Esophagus mucosa (tissue), 1 donor: Measurements from ENCODE around the gene COG4. TPM values are rescaled to one million over a fixed set of nuclear protein-coding genes. Genes with fewer than 3 reads are reported as not detected.
"Not testable (repeated sequence)": the region's sequence is repeated elsewhere in the genome, so short reads cannot be mapped to it uniquely, and the experiment has no call there.

Source experiments
- ATAC-seq: fragments of 200-7000 bp; cut with Tn5 transposase; one replicate; pipeline ENCODE4 v1.9.1; 2020
- total RNA-seq: library from RNA; stranded (reverse); gene quantifications from one replicate; pipeline ENCODE4 v1.2.4, GENCODE V29; 2023
- donor health status: DM: yes; HTN: yes; CAD: no.

The COG4 gene
- total RNA-seq, result 53.2 TPM

GRCh38 chr16:70523076-70523742 lies at the start of gene COG4:
Gene COG4 (minus strand): TSS chr16:70523554. CDS start chr16:70523543, 11 bp downstream.
- ATAC-seq, result peak; percentile 86

- no peak for ATAC-seq
Measured at GRCh38 chr16:70572926-70573270, 49.5 kb upstream of the COG4 start.

- no peak for ATAC-seq
Measured at GRCh38 chr16:70572050-70572925, 48.9 kb upstream of the COG4 start.

- ATAC-seq, result no peak
Measured at GRCh38 chr16:70571623-70572022, 48.3 kb upstream of the COG4 start.

GRCh38 chr16:70570967-70571570 lies 47.7 kb upstream of the COG4 start:
- ATAC-seq, result no peak

GRCh38 chr16:70569752-70570151 lies 46.4 kb upstream of the COG4 start:
- ATAC-seq, result peak; percentile 11

- peak; percentile 95 for ATAC-seq
Measured at GRCh38 chr16:70568601-70569237, 45.4 kb upstream of the COG4 start.

GRCh38 chr16:70565053-70565452 lies 41.7 kb upstream of the COG4 start:
- ATAC-seq, result no peak

- ATAC-seq, result peak; percentile 67
Measured at GRCh38 chr16:70563636-70564035, 40.3 kb upstream of the COG4 start.

- peak; percentile 93 for ATAC-seq
Measured at GRCh38 chr16:70561623-70562022, 38.3 kb upstream of the COG4 start.

GRCh38 chr16:70556063-70556462 lies 32.7 kb upstream of the COG4 start:
- no peak for ATAC-seq

GRCh38 chr16:70553645-70554044 lies 30.3 kb upstream of the COG4 start:
- no peak for ATAC-seq

GRCh38 chr16:70552675-70553074 lies 29.3 kb upstream of the COG4 start:
- ATAC-seq, result no peak

GRCh38 chr16:70551788-70552187 lies 28.4 kb upstream of the COG4 start:
- no peak for ATAC-seq

- ATAC-seq, result no peak
Measured at GRCh38 chr16:70550082-70550481, 26.7 kb upstream of the COG4 start.

GRCh38 chr16:70548936-70549335 lies 25.6 kb upstream of the COG4 start:
- peak; percentile 69 for ATAC-seq

- ATAC-seq, result no peak
Measured at GRCh38 chr16:70544548-70544947, 21.2 kb upstream of the COG4 start.

- no peak for ATAC-seq
Measured at GRCh38 chr16:70540994-70541393, 17.6 kb upstream of the COG4 start.

- no peak for ATAC-seq
Measured at GRCh38 chr16:70534971-70535370, 11.6 kb upstream of the COG4 start.

- not testable (repeated sequence) for ATAC-seq
Measured at GRCh38 chr16:70529954-70530353, 6.6 kb upstream of the COG4 start.

- ATAC-seq, result peak; percentile 55
Measured at GRCh38 chr16:70529051-70529777, 5.9 kb upstream of the COG4 start.

- ATAC-seq, result no peak
Measured at GRCh38 chr16:70527315-70527996, 4.1 kb upstream of the COG4 start.
